Type B pancreatic cell (in vitro differentiated cells): ENCODE measurements around the gene PBX3. TPM values are rescaled to one million over a fixed set of nuclear protein-coding genes. Genes with fewer than 3 reads are reported as not detected.

Source experiments
- DNase-seq: peaks from one replicate; pipeline ENCODE4 v3.0.0; 2021; ENCODE audit warnings: mixed read lengths; ENCODE audit not compliant: unreplicated experiment; ENCODE audit errors: extremely low spot score
- H3K27ac Mint-ChIP-seq: 2 replicates; pipeline ENCODE4 v1.8.0; 2021; ENCODE audit warnings: mild to moderate bottlenecking, mixed read lengths
- H3K27me3 Mint-ChIP-seq: 2 replicates; pipeline ENCODE4 v1.8.0; 2021; ENCODE audit warnings: mixed read lengths
- H3K36me3 Mint-ChIP-seq: 2 replicates; pipeline ENCODE4 v1.8.0; 2021; ENCODE audit warnings: mixed read lengths
- H3K4me1 Mint-ChIP-seq: one replicate; pipeline ENCODE4 v1.8.0; 2021; ENCODE audit warnings: mixed read lengths; ENCODE audit not compliant: unreplicated experiment
- H3K4me3 Mint-ChIP-seq: 2 replicates; pipeline ENCODE4 v1.8.0; 2021; ENCODE audit warnings: mild to moderate bottlenecking, mixed read lengths
- H3K9me3 Mint-ChIP-seq: 2 replicates; pipeline ENCODE4 v1.8.0; 2021; ENCODE audit warnings: mixed read lengths
- CTCF ChIP-seq: fragments of 200-600 bp; sonication (generic); conservative IDR thresholded peaks from 2 replicates; pipeline ENCODE4 v1.5.0; 2021; ENCODE audit warnings: antibody characterized with exemption, mild to moderate bottlenecking
- total RNA-seq: library from RNA; stranded (reverse); gene quantifications from 2 replicates; pipeline ENCODE4 v1.2.1, GENCODE V29; 2021; ENCODE audit warnings: low replicate concordance

Gene PBX3
- total RNA-seq, 1 donor from 2014 or later, result 60.9 TPM

GRCh38 chr9:125732562-125732961 lies 14.6 kb upstream of the PBX3 start:
- Mint-ChIP-seq H3K27ac (no peak overlapping the region), H3K9me3 (no peaks in the 10 kb centered on the region)
- DNase-seq, result no peak

GRCh38 chr9:125739436-125739835 lies 7.7 kb upstream of the PBX3 start:
- H3K27me3 Mint-ChIP-seq, result peaks cover 10% of the 10 kb centered on the region
- H3K4me3 Mint-ChIP-seq, result no peak overlapping the region
- no peak for TF ChIP-seq CTCF
- H3K9me3 Mint-ChIP-seq, result no peaks in the 10 kb centered on the region
- no peaks in the 10 kb centered on the region for H3K4me1 Mint-ChIP-seq
- H3K27ac Mint-ChIP-seq, result no peak overlapping the region
- no peaks in the 10 kb centered on the region for H3K36me3 Mint-ChIP-seq
- no peak for DNase-seq

More at GRCh38 chr9:125732562-125732961, 14.6 kb upstream of the PBX3 start:
- Mint-ChIP-seq H3K4me1 (no peaks in the 10 kb centered on the region), H3K4me3 (no peak overlapping the region), H3K36me3 (no peaks in the 10 kb centered on the region), H3K27me3 (peaks cover 18% of the 10 kb centered on the region)
- no peak for TF ChIP-seq CTCF

GRCh38 chr9:125742657-125743056 lies 4.5 kb upstream of the PBX3 start:
- DNase-seq, result no peak
- no peak overlapping the region for H3K4me3 Mint-ChIP-seq
- peaks cover 12% of the 10 kb centered on the region for H3K27me3 Mint-ChIP-seq
- H3K9me3 Mint-ChIP-seq, result no peaks in the 10 kb centered on the region
- H3K4me1 Mint-ChIP-seq, result peaks cover 6% of the 10 kb centered on the region
- H3K36me3 Mint-ChIP-seq, result no peaks in the 10 kb centered on the region
- TF ChIP-seq CTCF, result no peak
- no peak overlapping the region for H3K27ac Mint-ChIP-seq

GRCh38 chr9:125743682-125744428 lies 3.3 kb upstream of the PBX3 start:
- no peaks in the 10 kb centered on the region for H3K36me3 Mint-ChIP-seq
- peak overlapping the region; percentile 27 for H3K4me3 Mint-ChIP-seq
- no peaks in the 10 kb centered on the region for H3K9me3 Mint-ChIP-seq
- peaks cover 9% of the 10 kb centered on the region for H3K27me3 Mint-ChIP-seq
- TF ChIP-seq CTCF, result no peak
- no peak for DNase-seq
- H3K4me1 Mint-ChIP-seq, result peaks cover 8% of the 10 kb centered on the region
- H3K27ac Mint-ChIP-seq, result no peak overlapping the region

GRCh38 chr9:125744616-125745015 lies 2.6 kb upstream of the PBX3 start:
- H3K36me3 Mint-ChIP-seq, result no peaks in the 10 kb centered on the region
- no peak for DNase-seq
- H3K9me3 Mint-ChIP-seq, result no peaks in the 10 kb centered on the region
- peaks cover 9% of the 10 kb centered on the region for H3K27me3 Mint-ChIP-seq
- TF ChIP-seq CTCF, result no peak
- peaks cover 14% of the 10 kb centered on the region for H3K4me1 Mint-ChIP-seq
- no peak overlapping the region for H3K27ac Mint-ChIP-seq
- peak overlapping the region; percentile 96 for H3K4me3 Mint-ChIP-seq
